A549 (cell line): ENCODE results near the gene DNAJC18.

Experiments
- ELK1 ChIP-seq: fragments of 150-350 bp; IDR thresholded peaks from 2 replicates; pipeline ENCODE4 v1.6.1; 2014; ENCODE audit warnings: low read depth, mild to moderate bottlenecking, low read length
- EP300 ChIP-seq, 2 experiments: fragments of >200 bp; sonication (Bioruptor Twin); formaldehyde crosslinking; IDR thresholded peaks; 2 replicates in 1 of 2; 3 replicates in 1 of 2; pipeline ENCODE4 v1.6.1; 2016 to 2017
- HOXA7 ChIP-seq: fragments of 250-450 bp; sonication (Bioruptor Pico); IDR thresholded peaks from 2 replicates; pipeline ENCODE4 v1.5.0; 2020; ENCODE audit warnings: mild to moderate bottlenecking, moderate library complexity
- HOXB13 ChIP-seq: fragments of 250-450 bp; sonication (Bioruptor Pico); IDR thresholded peaks from 2 replicates; pipeline ENCODE4 v1.5.0; 2020; ENCODE audit warnings: low read depth, mild to moderate bottlenecking, moderate library complexity
- JUNB ChIP-seq: fragments of >200 bp; sonication (Bioruptor Twin); formaldehyde crosslinking; IDR thresholded peaks from 2 replicates; pipeline ENCODE4 v1.6.1; 2016
- MAFK ChIP-seq: fragments of 450-650 bp; IDR thresholded peaks from 2 replicates; pipeline ENCODE4 v1.6.1; 2014; ENCODE audit not compliant: partially characterized antibody
- MAX ChIP-seq: IDR thresholded peaks from 2 replicates; pipeline ENCODE4 v1.6.1; 2012
- NFE2L2 ChIP-seq: fragments of 150-350 bp; conservative IDR thresholded peaks from 2 replicates; pipeline ENCODE4 v1.6.1; 2014; ENCODE audit warnings: low read length
- POLR2A ChIP-seq: IDR thresholded peaks from 2 replicates; pipeline ENCODE4 v1.6.1; 2012; ENCODE audit warnings: mild to moderate bottlenecking, low read length
- POLR2AphosphoS2 ChIP-seq: conservative IDR thresholded peaks from 2 replicates; pipeline ENCODE4 v1.6.1; 2012; ENCODE audit warnings: low read length, improper control_type of control experiment, inconsistent platforms
- RAD21 ChIP-seq, 2 experiments: fragments of >200 bp in 1 of 2; sonication (Bioruptor Twin) in 1 of 2; formaldehyde crosslinking in 1 of 2; IDR thresholded peaks in 1 of 2; conservative IDR thresholded peaks in 1 of 2; 2 replicates in 1 of 2; 3 replicates in 1 of 2; pipeline ENCODE4 v1.6.1; 2012 to 2018; ENCODE audit warnings: inconsistent platforms in 1 of 2
- TF ChIP-seq, protein P1 (sequence below): fragments of >200 bp; sonication (Bioruptor Twin); formaldehyde crosslinking; IDR thresholded peaks from 3 replicates; pipeline ENCODE4 v1.5.1; 2016
- TF ChIP-seq, protein P2 (sequence below): fragments of 450-650 bp; IDR thresholded peaks from 2 replicates; pipeline ENCODE4 v1.6.1; 2014; ENCODE audit warnings: antibody characterized with exemption
- TF ChIP-seq, protein P3 (sequence below): fragments of 200-600 bp; sonication (generic); IDR thresholded peaks from 2 replicates; pipeline ENCODE4 v1.6.1; 2016; ENCODE audit warnings: antibody characterized with exemption, mild to moderate bottlenecking, moderate library complexity

- TF ChIP-seq, protein P1, sequence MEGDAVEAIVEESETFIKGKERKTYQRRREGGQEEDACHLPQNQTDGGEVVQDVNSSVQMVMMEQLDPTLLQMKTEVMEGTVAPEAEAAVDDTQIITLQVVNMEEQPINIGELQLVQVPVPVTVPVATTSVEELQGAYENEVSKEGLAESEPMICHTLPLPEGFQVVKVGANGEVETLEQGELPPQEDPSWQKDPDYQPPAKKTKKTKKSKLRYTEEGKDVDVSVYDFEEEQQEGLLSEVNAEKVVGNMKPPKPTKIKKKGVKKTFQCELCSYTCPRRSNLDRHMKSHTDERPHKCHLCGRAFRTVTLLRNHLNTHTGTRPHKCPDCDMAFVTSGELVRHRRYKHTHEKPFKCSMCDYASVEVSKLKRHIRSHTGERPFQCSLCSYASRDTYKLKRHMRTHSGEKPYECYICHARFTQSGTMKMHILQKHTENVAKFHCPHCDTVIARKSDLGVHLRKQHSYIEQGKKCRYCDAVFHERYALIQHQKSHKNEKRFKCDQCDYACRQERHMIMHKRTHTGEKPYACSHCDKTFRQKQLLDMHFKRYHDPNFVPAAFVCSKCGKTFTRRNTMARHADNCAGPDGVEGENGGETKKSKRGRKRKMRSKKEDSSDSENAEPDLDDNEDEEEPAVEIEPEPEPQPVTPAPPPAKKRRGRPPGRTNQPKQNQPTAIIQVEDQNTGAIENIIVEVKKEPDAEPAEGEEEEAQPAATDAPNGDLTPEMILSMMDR, result no peak
- TF ChIP-seq, protein P2, sequence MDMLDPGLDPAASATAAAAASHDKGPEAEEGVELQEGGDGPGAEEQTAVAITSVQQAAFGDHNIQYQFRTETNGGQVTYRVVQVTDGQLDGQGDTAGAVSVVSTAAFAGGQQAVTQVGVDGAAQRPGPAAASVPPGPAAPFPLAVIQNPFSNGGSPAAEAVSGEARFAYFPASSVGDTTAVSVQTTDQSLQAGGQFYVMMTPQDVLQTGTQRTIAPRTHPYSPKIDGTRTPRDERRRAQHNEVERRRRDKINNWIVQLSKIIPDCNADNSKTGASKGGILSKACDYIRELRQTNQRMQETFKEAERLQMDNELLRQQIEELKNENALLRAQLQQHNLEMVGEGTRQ, result no peak
- no peak for TF ChIP-seq MAX
- no peak for TF ChIP-seq MAFK
- TF ChIP-seq POLR2A, result no peak
- TF ChIP-seq, protein P3, sequence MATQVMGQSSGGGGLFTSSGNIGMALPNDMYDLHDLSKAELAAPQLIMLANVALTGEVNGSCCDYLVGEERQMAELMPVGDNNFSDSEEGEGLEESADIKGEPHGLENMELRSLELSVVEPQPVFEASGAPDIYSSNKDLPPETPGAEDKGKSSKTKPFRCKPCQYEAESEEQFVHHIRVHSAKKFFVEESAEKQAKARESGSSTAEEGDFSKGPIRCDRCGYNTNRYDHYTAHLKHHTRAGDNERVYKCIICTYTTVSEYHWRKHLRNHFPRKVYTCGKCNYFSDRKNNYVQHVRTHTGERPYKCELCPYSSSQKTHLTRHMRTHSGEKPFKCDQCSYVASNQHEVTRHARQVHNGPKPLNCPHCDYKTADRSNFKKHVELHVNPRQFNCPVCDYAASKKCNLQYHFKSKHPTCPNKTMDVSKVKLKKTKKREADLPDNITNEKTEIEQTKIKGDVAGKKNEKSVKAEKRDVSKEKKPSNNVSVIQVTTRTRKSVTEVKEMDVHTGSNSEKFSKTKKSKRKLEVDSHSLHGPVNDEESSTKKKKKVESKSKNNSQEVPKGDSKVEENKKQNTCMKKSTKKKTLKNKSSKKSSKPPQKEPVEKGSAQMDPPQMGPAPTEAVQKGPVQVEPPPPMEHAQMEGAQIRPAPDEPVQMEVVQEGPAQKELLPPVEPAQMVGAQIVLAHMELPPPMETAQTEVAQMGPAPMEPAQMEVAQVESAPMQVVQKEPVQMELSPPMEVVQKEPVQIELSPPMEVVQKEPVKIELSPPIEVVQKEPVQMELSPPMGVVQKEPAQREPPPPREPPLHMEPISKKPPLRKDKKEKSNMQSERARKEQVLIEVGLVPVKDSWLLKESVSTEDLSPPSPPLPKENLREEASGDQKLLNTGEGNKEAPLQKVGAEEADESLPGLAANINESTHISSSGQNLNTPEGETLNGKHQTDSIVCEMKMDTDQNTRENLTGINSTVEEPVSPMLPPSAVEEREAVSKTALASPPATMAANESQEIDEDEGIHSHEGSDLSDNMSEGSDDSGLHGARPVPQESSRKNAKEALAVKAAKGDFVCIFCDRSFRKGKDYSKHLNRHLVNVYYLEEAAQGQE, result no peak
- TF ChIP-seq EP300 (IDR thresholded peaks at IDR 0.05), result no peak
- TF ChIP-seq POLR2AphosphoS2, result no peak
- TF ChIP-seq HOXA7 (CRISPR knock-in tag), result no peak
- no peak for TF ChIP-seq NFE2L2
- TF ChIP-seq JUNB, result no peak
- no peak for TF ChIP-seq ELK1
- no peak for TF ChIP-seq HOXB13
- TF ChIP-seq RAD21 (conservative IDR thresholded peaks at IDR 0.05 in 1 of 2, IDR thresholded peaks at IDR 0.05 in 1 of 2), result no peak
Measured at GRCh38 chr5:139431706-139432105, 7.6 kb downstream of the DNAJC18 start.
